KMS-11 (cell line): ENCODE results near the gene TMA7.

Source experiments
- H2AFZ ChIP-seq: fragments of 200-600 bp; sonication (generic); 2 replicates; pipeline ENCODE4 v1.6.1; 2016; ENCODE audit warnings: antibody characterized with exemption, mixed run types, low read depth
- H3K27ac ChIP-seq: fragments of 200-600 bp; sonication (generic); 2 replicates; pipeline ENCODE4 v1.6.1; 2016; ENCODE audit warnings: mild to moderate bottlenecking, mixed run types
- H3K27me3 ChIP-seq: fragments of 200-600 bp; sonication (generic); 2 replicates; pipeline ENCODE4 v1.6.1; 2017; ENCODE audit warnings: mild to moderate bottlenecking, low read depth, mixed run types, moderate library complexity; ENCODE audit not compliant: insufficient read depth
- H3K36me3 ChIP-seq: fragments of 200-600 bp; sonication (generic); 2 replicates; pipeline ENCODE4 v1.6.1; 2017; ENCODE audit warnings: mild to moderate bottlenecking, mixed run types; ENCODE audit not compliant: insufficient read depth
- H3K4me1 ChIP-seq: fragments of 200-600 bp; sonication (generic); 2 replicates; pipeline ENCODE4 v1.6.1; 2016; ENCODE audit warnings: mild to moderate bottlenecking, low read depth, mixed run types; ENCODE audit not compliant: poor library complexity, severe bottlenecking
- H3K4me2 ChIP-seq: fragments of 200-600 bp; sonication (generic); 2 replicates; pipeline ENCODE4 v1.7.0; 2016; ENCODE audit warnings: mild to moderate bottlenecking, mixed run types
- H3K4me3 ChIP-seq: fragments of 200-600 bp; sonication (generic); IDR thresholded peaks from 2 replicates; pipeline ENCODE4 v1.6.1; 2017; ENCODE audit warnings: low read depth, low read length, mixed read lengths; ENCODE audit not compliant: insufficient read depth
- H3K79me2 ChIP-seq: fragments of 200-600 bp; sonication (generic); 2 replicates; pipeline ENCODE4 v1.6.1; 2016; ENCODE audit warnings: low read depth, mixed run types; ENCODE audit not compliant: insufficient read depth
- H3K9ac ChIP-seq: fragments of 200-600 bp; sonication (generic); 2 replicates; pipeline ENCODE4 v1.6.1; 2016; ENCODE audit warnings: mild to moderate bottlenecking, mixed run types
- H4K20me1 ChIP-seq: fragments of 200-600 bp; sonication (generic); 2 replicates; pipeline ENCODE4 v1.6.1; 2016; ENCODE audit warnings: mild to moderate bottlenecking, mixed run types; ENCODE audit not compliant: insufficient read depth
- TF ChIP-seq, protein P1 (sequence below): fragments of 200-600 bp; sonication (generic); conservative IDR thresholded peaks from 2 replicates; pipeline ENCODE4 v1.6.1; 2017; ENCODE audit warnings: low read depth, mild to moderate bottlenecking, antibody characterized with exemption, low read length, moderate library complexity, mixed read lengths

The TMA7 gene

DNA sequence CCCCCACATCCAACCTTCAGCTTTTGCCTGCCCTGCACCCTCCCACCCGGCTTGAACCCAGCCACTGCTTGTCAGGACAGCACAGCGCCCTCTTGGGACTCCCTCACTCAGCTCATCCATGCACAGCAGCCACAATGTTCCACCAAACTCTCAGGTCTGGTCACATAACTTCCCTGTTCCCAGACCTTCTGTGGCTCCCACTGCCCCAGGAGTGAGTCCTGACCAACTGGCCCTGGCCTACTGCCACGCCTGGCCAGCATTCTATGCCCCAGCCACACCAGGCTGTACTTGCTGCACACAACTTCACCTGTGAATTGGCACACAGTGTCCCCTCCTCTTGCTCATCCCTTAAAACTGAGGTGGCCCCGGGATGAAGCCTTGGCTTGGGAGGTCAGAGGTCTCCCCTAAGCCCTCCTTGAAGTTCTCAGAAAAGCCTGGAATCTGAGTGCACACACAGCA lies 31.2 kb upstream of the TMA7 start:
- Histone ChIP-seq H3K9ac (no peak overlapping the region), H3K4me3 (no peak overlapping the region), H3K4me2 (no peak overlapping the region), H3K27ac (no peak overlapping the region), H3K79me2 (no peaks in the 10 kb centered on the region), H3K36me3 (no peaks in the 10 kb centered on the region), H3K4me1 (no peaks in the 10 kb centered on the region), H2AFZ (no peak overlapping the region), H4K20me1 (no peaks in the 10 kb centered on the region), H3K27me3 (no peaks in the 10 kb centered on the region)
- TF ChIP-seq, protein P1, sequence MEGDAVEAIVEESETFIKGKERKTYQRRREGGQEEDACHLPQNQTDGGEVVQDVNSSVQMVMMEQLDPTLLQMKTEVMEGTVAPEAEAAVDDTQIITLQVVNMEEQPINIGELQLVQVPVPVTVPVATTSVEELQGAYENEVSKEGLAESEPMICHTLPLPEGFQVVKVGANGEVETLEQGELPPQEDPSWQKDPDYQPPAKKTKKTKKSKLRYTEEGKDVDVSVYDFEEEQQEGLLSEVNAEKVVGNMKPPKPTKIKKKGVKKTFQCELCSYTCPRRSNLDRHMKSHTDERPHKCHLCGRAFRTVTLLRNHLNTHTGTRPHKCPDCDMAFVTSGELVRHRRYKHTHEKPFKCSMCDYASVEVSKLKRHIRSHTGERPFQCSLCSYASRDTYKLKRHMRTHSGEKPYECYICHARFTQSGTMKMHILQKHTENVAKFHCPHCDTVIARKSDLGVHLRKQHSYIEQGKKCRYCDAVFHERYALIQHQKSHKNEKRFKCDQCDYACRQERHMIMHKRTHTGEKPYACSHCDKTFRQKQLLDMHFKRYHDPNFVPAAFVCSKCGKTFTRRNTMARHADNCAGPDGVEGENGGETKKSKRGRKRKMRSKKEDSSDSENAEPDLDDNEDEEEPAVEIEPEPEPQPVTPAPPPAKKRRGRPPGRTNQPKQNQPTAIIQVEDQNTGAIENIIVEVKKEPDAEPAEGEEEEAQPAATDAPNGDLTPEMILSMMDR: no peak

DNA sequence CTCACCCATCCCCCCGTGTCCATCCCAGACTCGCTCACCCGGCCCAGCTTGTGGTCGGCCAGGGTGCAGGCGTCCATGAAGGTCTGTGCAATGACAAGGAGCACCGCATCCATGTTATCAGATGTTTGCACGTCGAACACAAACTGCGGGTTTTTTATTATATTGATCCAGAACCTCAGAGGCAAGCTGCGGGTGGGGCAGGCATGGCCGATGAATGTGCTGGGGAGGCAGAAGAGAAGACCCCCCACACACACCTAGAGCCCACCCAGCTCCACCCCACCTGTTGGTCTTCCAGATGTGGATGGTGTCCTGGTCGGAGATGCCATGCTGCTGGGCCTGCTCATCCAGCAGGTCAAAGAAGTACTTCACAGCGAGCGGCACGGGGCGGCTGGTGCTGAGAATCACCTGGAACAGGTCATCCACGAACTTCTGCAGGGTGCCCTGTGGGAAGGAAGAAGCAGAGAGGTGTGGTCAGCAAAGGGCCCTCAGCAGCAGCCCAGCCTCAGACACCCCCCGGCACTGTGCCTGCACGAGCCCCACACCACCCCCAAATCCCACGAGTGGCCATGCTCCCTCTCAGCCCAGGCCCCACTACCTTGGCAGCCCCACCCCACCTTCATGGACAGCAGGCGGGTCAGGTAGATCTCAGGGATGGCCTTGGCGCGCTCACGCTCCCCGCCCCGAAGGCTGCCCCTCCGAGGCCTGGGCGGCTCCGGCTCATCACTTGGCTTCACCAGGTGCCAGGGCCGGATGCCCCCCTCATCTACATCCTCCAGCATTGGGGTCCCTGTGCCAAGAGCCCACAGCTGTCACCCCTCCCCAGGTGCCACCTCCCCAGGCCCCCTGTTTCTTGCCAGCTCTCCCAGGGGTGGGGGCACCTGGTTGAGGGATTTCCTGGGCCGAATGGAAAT lies 30.5 kb upstream of the TMA7 start:
- H3K4me3 ChIP-seq: no peak overlapping the region
- no peaks in the 10 kb centered on the region for H3K79me2 ChIP-seq
- H4K20me1 ChIP-seq: no peaks in the 10 kb centered on the region
- no peaks in the 10 kb centered on the region for H3K27me3 ChIP-seq
- TF ChIP-seq, protein P1: no peak
- no peak overlapping the region for H3K9ac ChIP-seq
- H3K36me3 ChIP-seq: no peaks in the 10 kb centered on the region
- H3K4me2 ChIP-seq: no peak overlapping the region
- no peak overlapping the region for H3K27ac ChIP-seq
- no peak overlapping the region for H2AFZ ChIP-seq
- H3K4me1 ChIP-seq: no peaks in the 10 kb centered on the region

DNA sequence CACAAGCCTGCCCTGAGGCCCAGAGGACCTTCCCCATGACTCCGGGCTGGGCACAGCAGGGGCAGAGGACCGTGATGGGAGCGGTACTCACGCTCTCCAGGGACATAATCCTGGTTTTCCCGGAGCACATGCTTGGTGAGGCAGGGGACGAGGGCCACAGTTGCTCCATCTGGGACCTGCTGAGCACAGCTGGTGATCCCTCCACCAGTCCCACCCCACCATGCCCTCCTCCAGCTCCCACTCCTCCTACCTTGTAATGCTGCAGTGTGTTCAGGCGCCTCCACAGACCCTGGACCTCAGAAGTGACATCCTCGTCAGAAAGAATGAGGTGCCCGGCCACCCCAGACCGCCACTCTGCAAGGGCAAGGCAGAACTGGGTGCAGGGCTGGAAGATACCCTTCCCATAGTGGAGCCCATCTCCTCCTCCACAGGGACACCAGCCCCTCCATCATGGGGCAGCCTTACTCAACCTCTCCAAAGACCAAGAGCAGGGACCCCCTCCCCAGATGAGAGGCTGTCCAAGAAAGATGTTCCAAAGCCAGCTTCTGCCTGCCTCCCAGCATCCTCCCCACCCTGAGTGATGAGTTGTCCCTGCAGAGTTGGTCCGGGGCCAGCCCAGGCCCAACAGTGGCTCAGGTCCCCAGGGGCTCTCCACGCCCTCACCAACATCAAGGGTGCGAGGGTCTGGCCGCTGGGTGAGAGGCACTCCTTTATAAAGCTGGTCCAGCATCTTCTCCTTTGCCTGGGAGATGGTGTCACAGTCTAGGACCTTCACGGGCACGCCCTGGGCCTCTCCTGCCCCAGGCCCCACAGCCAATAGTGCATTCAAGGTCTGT lies 29.6 kb upstream of the TMA7 start:
- H3K27ac ChIP-seq: no peak overlapping the region
- no peaks in the 10 kb centered on the region for H3K27me3 ChIP-seq
- H3K36me3 ChIP-seq: no peaks in the 10 kb centered on the region
- no peak overlapping the region for H3K4me2 ChIP-seq
- no peak overlapping the region for H3K9ac ChIP-seq
- H4K20me1 ChIP-seq: no peaks in the 10 kb centered on the region
- H2AFZ ChIP-seq: no peak overlapping the region
- TF ChIP-seq, protein P1: no peak
- no peaks in the 10 kb centered on the region for H3K79me2 ChIP-seq
- H3K4me3 ChIP-seq: no peak overlapping the region
- H3K4me1 ChIP-seq: no peaks in the 10 kb centered on the region

DNA sequence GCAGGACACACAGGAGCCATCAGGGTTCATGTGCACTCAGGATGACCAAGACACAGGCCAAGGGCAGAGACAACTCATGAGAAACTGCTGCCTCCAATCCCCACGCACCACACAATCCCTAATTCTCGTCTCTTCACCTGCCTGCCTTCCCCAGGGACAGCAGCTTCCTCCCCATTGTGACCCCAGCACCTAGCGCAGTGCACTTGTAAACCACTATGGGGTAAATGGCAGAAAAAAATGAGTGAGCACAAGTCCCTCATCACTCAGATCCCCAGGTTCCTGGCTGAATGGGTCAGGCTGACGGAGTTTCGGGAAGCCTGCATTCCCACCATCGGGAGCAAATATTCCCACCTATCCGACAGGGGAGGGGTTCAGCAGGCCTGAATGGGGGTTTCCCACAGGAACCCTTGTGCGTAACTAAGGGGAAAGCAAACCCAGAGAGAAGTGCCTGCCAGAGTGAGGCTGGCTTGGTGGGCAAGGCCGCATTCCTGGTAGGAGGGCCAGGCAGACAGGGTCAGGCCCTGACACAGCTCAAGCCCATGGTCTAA lies 28.9 kb upstream of the TMA7 start:
- no peaks in the 10 kb centered on the region for H3K36me3 ChIP-seq
- H4K20me1 ChIP-seq: no peaks in the 10 kb centered on the region
- H3K79me2 ChIP-seq: no peaks in the 10 kb centered on the region
- TF ChIP-seq, protein P1: no peak
- no peaks in the 10 kb centered on the region for H3K27me3 ChIP-seq
- no peak overlapping the region for H2AFZ ChIP-seq
- H3K9ac ChIP-seq: no peak overlapping the region
- H3K4me1 ChIP-seq: no peaks in the 10 kb centered on the region
- H3K4me3 ChIP-seq: no peak overlapping the region
- H3K27ac ChIP-seq: no peak overlapping the region
- no peak overlapping the region for H3K4me2 ChIP-seq
